Measurements from ENCODE around the gene CRIP3. TPM values are rescaled to one million over a fixed set of nuclear protein-coding genes. Genes with fewer than 3 reads are reported as not detected.

Gene CRIP3
- polyA plus RNA-seq, 3 donors, result 1.2 to 12.8 (median 1.6) TPM

- Histone ChIP-seq H3K36me3 (replicated peaks in 1 of 2; ENCODE audit: control insufficient read depth in 1 of 2, insufficient read depth in 2 of 2, low read length in 2 of 2) (no peaks in the 10 kb centered on the region), H3K4me3 (replicated peaks in 1 of 3; ENCODE audit: low read depth in 2 of 3, low read length in 3 of 3) (no peak within 1 kb of the TSS), H4K20me1 (ENCODE audit: insufficient read depth, low read length) (no peaks in the 10 kb centered on the region), H3K9me3 (replicated peaks in 1 of 2; ENCODE audit: control insufficient read depth in 1 of 2, insufficient read depth in 1 of 2, low read length in 2 of 2) (no peaks in the 10 kb centered on the region), H3K9ac (ENCODE audit: insufficient read depth, low read length, poor library complexity, severe bottlenecking) (no peak within 1 kb of the TSS), H3K4me2 (replicated peaks; ENCODE audit: extremely low read depth, low read length, poor library complexity, severe bottlenecking) (no peak within 1 kb of the TSS), H3K27me3 (ENCODE audit: control insufficient read depth in 2 of 2, insufficient read depth in 2 of 2, low read length in 2 of 2) (peaks cover 0 to 3% of the 10 kb centered on the region in 2 donors), H2AFZ (ENCODE audit: insufficient read depth, low read depth, low read length, poor library complexity, severe bottlenecking) (no peak within 1 kb of the TSS), H3K4me1 (ENCODE audit: control insufficient read depth in 1 of 2, insufficient read depth in 2 of 2, low read length in 2 of 2) (no peaks in the 10 kb centered on the region), H3K79me2 (ENCODE audit: insufficient read depth, low read length) (no peaks in the 10 kb centered on the region), H3K27ac (ENCODE audit: low read depth in 1 of 2, low read length in 2 of 2) (no peak within 1 kb of the TSS)
- no peaks in the 10 kb centered on the region for H3K36me3 Mint-ChIP-seq
- peak within 1 kb of the TSS in 1 of 7 donors; percentile 46 for H3K27ac Mint-ChIP-seq
- 87% methylated on average over 10 of the region's 10 CpGs for WGBS (ENCODE audit: insufficient coverage)
- no peak for DNase-seq
- H3K9me3 Mint-ChIP-seq, result peaks cover 0 to 2% (median 0%) of the 10 kb centered on the region in 7 donors
- intact Hi-C loops (cut with micrococcal nuclease), result no loop called here
- H3K4me1 Mint-ChIP-seq, result peaks cover 4% of the 10 kb centered on the region
- no peak within 1 kb of the TSS for H3K4me3 Mint-ChIP-seq
- H3K27me3 Mint-ChIP-seq (ENCODE audit: low read depth in 3 of 3), result peaks cover 7 to 18% (median 11%) of the 10 kb centered on the region in 3 donors
- no peak for TF ChIP-seq CTCF (IDR thresholded peaks at IDR 0.05)
These were observed 10.7 kb downstream of the CRIP3 start, which contains the start of gene SLC22A7 for GRCh38 chr6:43297644-43298564. TSS of gene SLC22A7 (plus strand) at chr6:43298260. CDS start at chr6:43298359, 99 bp downstream.

GRCh38 chr6:43296780-43297497 lies 11.7 kb downstream of the CRIP3 start:
- H3K9me3 ChIP-seq (replicated peaks in 1 of 2; ENCODE audit: control insufficient read depth in 1 of 2, insufficient read depth in 1 of 2, low read length in 2 of 2), result no peaks in the 10 kb centered on the region
- peaks cover 0 to 3% of the 10 kb centered on the region in 2 donors for H3K27me3 ChIP-seq (ENCODE audit: control insufficient read depth in 2 of 2, insufficient read depth in 2 of 2, low read length in 2 of 2)
- H2AFZ ChIP-seq (ENCODE audit: insufficient read depth, low read depth, low read length, poor library complexity, severe bottlenecking), result no peak overlapping the region
- no peak for TF ChIP-seq CTCF (IDR thresholded peaks at IDR 0.05)
- Mint-ChIP-seq H3K27me3 (ENCODE audit: low read depth in 3 of 3) (peaks cover 7 to 21% (median 11%) of the 10 kb centered on the region in 3 donors), H3K4me3 (no peak overlapping the region), H3K36me3 (no peaks in the 10 kb centered on the region), H3K4me1 (peaks cover 4% of the 10 kb centered on the region), H3K27ac (no peak overlapping the region), H3K9me3 (peaks cover 0 to 2% (median 0%) of the 10 kb centered on the region in 7 donors)
- H3K4me2 ChIP-seq (replicated peaks; ENCODE audit: extremely low read depth, low read length, poor library complexity, severe bottlenecking), result no peak overlapping the region
- WGBS (ENCODE audit: insufficient coverage), result 95% methylated on average over 4 of the region's 5 CpGs
- no peaks in the 10 kb centered on the region for H3K36me3 ChIP-seq (replicated peaks in 1 of 2; ENCODE audit: control insufficient read depth in 1 of 2, insufficient read depth in 2 of 2, low read length in 2 of 2)
- H3K9ac ChIP-seq (ENCODE audit: insufficient read depth, low read length, poor library complexity, severe bottlenecking), result no peak overlapping the region
- no peaks in the 10 kb centered on the region for H3K4me1 ChIP-seq (ENCODE audit: control insufficient read depth in 1 of 2, insufficient read depth in 2 of 2, low read length in 2 of 2)
- no peaks in the 10 kb centered on the region for H4K20me1 ChIP-seq (ENCODE audit: insufficient read depth, low read length)
- H3K4me3 ChIP-seq (replicated peaks in 1 of 3; ENCODE audit: low read depth in 2 of 3, low read length in 3 of 3), result no peak overlapping the region
- H3K79me2 ChIP-seq (ENCODE audit: insufficient read depth, low read length), result no peaks in the 10 kb centered on the region
- DNase-seq, result no peak
- intact Hi-C loops (cut with micrococcal nuclease), result no loop called here
- H3K27ac ChIP-seq (ENCODE audit: low read depth in 1 of 2, low read length in 2 of 2), result no peak overlapping the region

All from CD14-positive monocyte (primary cell).